ENCODE results near the gene KAT5.

GRCh38 chr11:65718531-65718930 lies 6.5 kb downstream of the KAT5 start:
- TF ChIP-seq CTCF (conservative IDR thresholded peaks at IDR 0.05 in 1 of 2, IDR thresholded peaks at IDR 0.05 in 1 of 2; ENCODE audit: extremely low read depth in 1 of 2, insufficient read depth in 1 of 2, low read depth in 1 of 2, low read length in 2 of 2) (no peak), EZH2 (IDR thresholded peaks at IDR 0.05; ENCODE audit: borderline replicate concordance, low read length) (no peak)
